Bronchial smooth muscle cell (primary cell): ENCODE measurements around the gene ITPA. TPM values are rescaled to one million over a fixed set of nuclear protein-coding genes. Genes with fewer than 3 reads are reported as not detected.

Experiments used
- total RNA-seq: library from RNA; depleted of rRNA; stranded (reverse); fragments of >200 nt; gene quantifications from 2 replicates; pipeline ENCODE4 v1.2.1, GENCODE V29; 2014

The ITPA gene
- total RNA-seq: 11.2 and 32.5 TPM in 2 replicates

GRCh38 chr20:3209257-3209945, at the start of gene ITPA:
TSS of gene ITPA (plus strand) at chr20:3209498. CDS start at chr20:3209552, 54 bp downstream.

GRCh38 chr20:3172933-3173609, 36.2 kb upstream of the ITPA start, which contains the start of gene LZTS3:
TSS of gene LZTS3 (minus strand) at chr20:3173549. CDS start at chr20:3167163, 6,386 bp downstream.

DNA sequence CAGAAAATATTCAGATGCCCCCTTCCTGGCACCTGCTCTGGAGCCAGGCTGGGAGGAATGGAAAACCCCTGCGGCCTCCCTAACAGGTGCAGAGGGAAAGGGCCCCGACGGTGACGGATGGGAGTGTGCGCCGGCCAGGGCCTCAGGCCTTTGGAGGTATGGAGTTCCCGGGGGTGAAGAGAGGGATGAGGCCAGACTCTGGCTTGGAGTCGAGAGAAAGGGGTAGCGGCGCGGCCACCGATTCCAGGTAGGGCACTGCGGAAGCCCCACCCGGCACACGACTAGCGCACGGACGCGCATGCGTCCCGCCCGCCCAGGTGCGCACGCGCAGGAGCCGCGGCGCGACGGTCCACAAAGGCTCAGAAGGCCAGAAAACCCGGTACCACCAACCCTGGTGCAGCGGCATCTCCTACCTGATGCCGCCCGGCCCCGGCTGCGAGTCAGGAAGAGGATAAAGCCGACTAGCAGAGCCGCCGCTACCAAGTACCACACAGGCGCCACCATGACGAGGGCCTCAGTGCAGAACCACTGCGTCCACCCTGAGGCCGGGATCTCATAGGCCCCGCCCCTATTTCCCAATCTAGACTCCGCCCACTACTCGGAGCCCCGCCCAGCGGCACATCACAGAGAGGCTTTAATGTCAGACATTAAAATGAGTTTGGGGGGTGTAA, 5.0 kb upstream of the ITPA start, which contains the start of gene DDRGK1:
Gene DDRGK1, minus strand, starts transcription at position 559 of the 671 bp plus-strand sequence. Its CDS starts 55 bp downstream, at position 504.

DNA sequence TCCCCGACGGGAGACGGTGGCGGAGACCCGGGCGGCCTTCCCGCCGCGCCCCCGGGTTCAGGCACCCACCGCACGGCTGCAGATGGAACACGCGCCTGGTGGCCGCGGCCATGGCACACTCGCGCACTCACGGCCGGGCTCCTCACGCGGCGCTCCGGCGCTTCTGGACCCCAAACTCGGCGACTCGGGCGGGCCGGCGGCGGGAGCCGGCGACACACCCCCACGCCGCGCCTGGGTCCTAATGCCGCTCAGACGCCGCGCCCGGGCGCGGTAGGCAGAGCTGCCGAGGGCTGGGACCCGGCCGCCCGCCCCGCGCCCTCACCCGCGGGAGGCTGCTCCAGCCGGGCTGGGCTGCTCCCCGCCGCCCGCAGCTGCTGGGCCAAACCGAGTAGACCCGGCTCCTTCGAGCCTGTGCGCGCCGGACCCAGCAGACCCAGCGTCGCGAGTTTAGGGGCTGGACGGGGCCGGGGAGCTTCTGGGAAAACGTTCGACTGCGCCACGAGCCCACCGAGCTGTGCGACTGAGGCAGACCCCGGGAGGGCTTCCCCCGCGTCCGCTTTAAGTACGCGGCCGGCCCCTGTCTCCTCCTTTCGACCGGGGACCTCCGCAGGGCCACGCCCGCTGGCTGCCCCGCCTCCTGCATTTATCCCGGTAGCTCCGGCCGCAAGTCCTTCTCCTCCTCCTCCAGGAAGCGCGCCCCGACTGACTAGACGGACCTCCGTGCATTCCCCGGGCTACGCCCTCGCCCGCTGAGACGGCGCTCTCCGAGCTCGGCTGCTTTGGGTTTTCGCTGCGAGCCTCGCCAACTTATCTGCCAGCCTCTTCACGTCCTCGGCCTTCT, 29.9 kb downstream of the ITPA start, which contains the start of gene SLC4A11:
Gene SLC4A11, minus strand, starts transcription at position 165 of the 841 bp plus-strand sequence. Its CDS starts 53 bp downstream, at position 112.

Other genes starting within 250 kb of the ITPA start
- 0.26 and 0.32 TPM in 2 replicates for gene GNRH2, start 165.9 kb upstream of the ITPA start, total RNA-seq
- 39.1 and 46.0 TPM in 2 replicates for gene MRPS26, start 163.4 kb upstream of the ITPA start, total RNA-seq
- gene OXT, start 137.9 kb upstream of the ITPA start, total RNA-seq: not detected in 2 replicates
- gene AVP, start 124.8 kb upstream of the ITPA start, total RNA-seq: not detected in 2 replicates
- 5.8 and 7.7 TPM in 2 replicates for gene FASTKD5, start 49.6 kb upstream of the ITPA start, total RNA-seq
- 1.8 and 2.0 TPM in 2 replicates for gene UBOX5, start 49.6 kb upstream of the ITPA start, total RNA-seq
- gene LZTS3, start 35.9 kb upstream of the ITPA start, total RNA-seq: 2.8 and 3.4 TPM in 2 replicates
- gene DDRGK1, start 4.8 kb upstream of the ITPA start, total RNA-seq: 27.0 and 32.0 TPM in 2 replicates
- 0.94 and 1.7 TPM in 2 replicates for gene SLC4A11, start 29.7 kb downstream of the ITPA start, total RNA-seq
- gene DNAAF9, start 198.2 kb downstream of the ITPA start, total RNA-seq: 9.1 and 10.0 TPM in 2 replicates